NCI-H446 treated with DMSO at 0.1 percent for 48 hours (cell line): Measurements from ENCODE around the gene TXNDC8.
A peak's percentile ranks its signal among the peaks of the same experiment; 100 is the strongest.

Experiments used
- DNase-seq: peaks from one replicate; lab custom pipeline; 2025; lab: John Stamatoyannopoulos, UW

TXNDC8 gene

DNA sequence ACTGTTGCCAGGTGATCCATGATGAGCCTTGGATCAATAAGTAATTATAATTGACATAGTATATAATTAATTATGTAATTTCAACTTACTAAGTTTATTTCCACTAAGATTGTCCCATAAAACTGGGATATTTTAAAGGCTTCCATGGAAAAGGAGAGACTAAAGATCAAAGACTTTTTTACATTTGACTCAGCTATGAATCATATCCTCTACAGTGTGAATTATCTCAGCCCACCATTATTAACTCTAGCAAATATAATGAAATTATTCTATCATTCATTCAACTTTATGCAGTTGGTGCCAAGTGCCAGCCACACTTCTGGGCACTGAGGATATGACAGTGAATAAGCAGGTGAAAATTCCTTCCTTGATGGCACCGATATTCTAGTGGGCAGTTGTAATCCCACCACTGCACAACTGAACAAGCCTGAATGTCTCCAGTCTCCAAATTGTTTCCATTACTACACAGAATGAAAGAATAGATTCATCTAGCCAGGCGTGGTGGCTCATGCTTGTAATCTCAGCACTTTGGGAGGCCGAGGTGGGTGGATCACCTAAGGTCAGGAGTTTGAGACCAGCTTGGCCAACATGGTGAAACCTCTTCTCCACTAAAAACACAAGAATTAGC lies 59.5 kb downstream of the TXNDC8 start:
- no peak for DNase-seq

DNA sequence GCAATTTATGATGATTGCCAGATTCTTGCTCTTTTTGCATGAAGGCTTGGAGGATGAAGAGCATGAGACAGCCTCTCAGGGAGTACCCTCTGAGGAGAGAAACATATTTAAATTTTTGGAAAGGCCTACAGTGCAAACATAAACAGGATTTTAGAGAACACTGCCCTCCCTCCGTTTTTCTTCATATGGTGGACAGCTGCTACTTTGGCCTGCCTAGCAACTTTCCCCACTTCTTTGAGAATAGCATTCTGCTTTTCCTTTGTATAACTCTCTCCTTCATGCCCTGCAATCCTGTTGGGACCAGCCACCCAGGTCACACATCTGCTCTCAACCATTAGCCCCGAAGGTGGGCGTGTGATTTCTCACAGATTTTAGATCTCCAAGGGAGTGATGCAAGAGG lies 60.9 kb downstream of the TXNDC8 start:
- no peak for DNase-seq

DNA sequence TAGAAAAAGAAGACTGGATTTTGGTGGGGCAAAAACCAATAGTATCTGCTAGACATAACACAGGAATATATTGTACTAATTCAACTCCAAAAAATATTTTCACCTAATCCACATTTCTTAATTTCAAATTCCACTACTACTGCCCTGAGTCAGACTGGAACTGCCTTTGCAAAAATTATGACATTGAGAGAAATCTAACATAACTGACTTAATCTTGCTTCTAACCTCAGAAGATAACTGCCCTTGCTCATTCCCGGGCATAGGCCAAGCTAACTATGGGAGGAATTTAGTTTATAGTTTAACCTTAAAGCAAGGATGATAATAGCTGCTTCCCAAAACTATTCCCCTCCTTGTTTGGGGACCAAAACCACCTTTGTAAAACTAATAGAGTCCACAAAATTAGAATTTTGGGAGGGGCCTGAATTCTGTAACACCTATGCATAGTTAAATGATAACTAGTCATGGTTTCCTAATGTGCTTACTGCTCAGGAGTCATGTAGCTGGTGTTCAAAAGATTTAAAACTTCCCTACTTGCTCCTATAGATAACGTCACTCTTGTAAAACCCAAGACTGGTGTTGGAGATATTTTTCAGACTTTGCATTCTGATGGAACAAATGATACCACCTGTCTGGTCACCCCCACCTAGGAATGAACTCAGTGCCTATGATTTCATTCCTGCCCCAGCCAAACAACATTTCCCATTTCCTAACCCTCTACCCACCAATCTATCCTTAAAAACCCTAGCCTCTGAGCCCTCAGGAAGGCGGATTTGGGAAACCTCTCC lies 67.3 kb downstream of the TXNDC8 start:
- no peak for DNase-seq

- no peak for DNase-seq
Measured at GRCh38 chr9:110266795-110267194, 70.9 kb downstream of the TXNDC8 start.

- no peak for DNase-seq
Measured at GRCh38 chr9:110261632-110262031, 76.0 kb downstream of the TXNDC8 start.

GRCh38 chr9:110260911-110261310 lies 76.8 kb downstream of the TXNDC8 start:
- DNase-seq, result no peak

GRCh38 chr9:110259566-110259965 lies 78.1 kb downstream of the TXNDC8 start:
- no peak for DNase-seq

GRCh38 chr9:110258690-110259091 lies 79.0 kb downstream of the TXNDC8 start:
- DNase-seq, result no peak

GRCh38 chr9:110257956-110258355 lies 79.7 kb downstream of the TXNDC8 start:
- DNase-seq, result no peak

DNA sequence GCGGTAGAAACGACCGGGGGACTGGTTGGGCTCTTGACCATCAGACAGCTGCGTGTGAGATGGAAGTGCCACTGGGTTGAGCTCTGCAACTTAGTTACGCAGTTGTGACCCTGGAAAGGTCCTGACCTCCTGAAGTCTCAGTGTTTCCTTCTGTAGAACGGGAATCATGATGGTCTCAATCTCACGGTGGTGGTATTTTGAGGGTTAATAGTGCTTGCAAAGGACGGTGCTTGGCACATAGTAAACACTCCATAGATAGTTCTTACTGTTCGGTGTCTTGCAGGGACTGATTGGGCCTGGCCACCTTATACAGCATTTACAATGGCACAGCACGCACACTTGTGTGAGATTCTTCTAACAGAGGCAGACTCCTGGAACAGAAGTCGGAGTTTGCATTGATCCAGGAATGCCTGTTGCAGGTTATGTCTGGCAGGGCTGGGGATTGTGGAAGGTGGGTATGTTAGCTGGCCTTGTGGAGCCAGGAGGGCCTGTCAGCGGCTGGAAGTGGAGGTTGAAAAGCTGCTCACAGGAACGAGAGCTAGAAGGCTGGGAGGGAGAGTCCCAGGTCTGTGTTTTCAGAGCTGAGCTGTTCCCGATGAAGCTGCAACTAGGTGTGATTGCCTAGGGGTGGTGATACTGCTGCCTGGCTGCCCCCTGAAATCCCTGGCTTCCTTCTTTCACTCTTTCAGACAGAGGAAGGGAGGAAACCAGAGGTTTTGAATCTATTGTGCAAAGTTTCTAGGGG lies 80.4 kb downstream of the TXNDC8 start:
- no peak for DNase-seq

GRCh38 chr9:110256380-110257096 lies 81.1 kb downstream of the TXNDC8 start, which contains the start of gene TXN:
Gene TXN (minus strand): TSS chr9:110256507. CDS start chr9:110256435, 72 bp downstream.
- peak; percentile 43 for DNase-seq

- DNase-seq, result no peak
Measured at GRCh38 chr9:110255463-110256379, 81.9 kb downstream of the TXNDC8 start.

GRCh38 chr9:110255034-110255462 lies 82.6 kb downstream of the TXNDC8 start:
- no peak for DNase-seq

DNA sequence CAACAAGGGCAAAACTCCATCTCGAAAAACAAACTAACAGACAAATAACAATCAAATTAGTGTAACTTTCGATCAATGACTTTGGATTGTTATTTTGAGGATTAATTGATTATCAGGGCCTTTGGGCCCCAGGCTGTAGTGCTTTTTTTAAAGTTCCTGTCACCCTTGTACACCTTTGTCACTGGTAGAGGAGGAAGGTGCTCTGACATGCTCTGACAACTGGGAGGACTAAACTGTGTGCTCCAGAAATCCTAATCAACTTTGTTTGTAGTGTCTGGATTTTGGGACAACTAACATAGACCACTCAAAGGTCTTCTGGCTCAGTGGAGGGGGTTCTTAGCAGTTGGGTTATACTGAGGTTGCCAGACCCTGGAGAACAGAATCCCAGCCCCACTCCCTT lies 83.2 kb downstream of the TXNDC8 start:
- no peak for DNase-seq
